ENCODE measurements around the gene MRGPRF. TPM values are rescaled to one million over a fixed set of nuclear protein-coding genes. Genes with fewer than 3 reads are reported as not detected.

The MRGPRF gene
- total RNA-seq, 3 donors from 2014 or later (not counting 1 experiment from before 2014, with no cell fraction given), result not detected

DNA sequence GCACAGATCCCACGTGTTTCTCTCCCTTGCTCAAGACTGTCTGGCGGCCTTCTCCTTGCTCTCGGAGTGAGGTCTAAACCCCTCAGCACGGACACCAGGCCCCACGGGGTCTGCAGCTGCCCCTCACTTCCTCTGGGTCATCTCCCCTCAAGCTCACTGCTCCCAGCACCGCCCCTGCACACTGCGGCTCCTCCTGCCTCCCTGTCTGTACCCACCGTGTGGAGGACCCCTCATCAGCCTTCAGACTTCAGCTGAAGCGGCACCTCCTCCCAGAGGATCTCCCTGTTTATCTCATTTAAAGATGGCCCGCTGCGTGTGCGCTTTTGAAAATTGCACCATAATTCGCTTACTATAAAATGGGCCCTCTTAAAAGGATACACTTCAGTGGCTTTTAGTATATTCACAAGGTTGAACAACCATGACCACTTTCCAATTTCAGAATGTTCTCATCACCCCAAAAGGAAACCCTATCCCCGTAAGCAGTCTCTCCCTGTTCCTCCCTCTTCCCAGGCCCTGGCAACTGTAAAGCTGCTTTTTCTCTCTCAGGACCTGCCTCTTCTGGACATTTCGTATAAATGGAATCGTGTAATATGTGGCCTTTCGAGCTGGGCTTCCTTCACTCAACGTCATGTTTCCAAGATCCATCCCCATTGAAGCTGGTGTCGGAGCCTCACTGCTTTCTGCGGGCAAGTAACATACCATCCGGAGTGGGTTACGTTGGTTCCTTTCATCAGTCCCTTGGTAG lies 21.2 kb upstream of the MRGPRF start:
- no peaks in the 10 kb centered on the region for H3K36me3 ChIP-seq (ENCODE audit: control insufficient read depth, insufficient read depth, low read length)
- Mint-ChIP-seq H3K4me3 (no peak overlapping the region), H3K36me3 (no peaks in the 10 kb centered on the region), H3K4me1 (no peaks in the 10 kb centered on the region), H3K9me3 (no peaks in the 10 kb centered on the region), H3K27me3 (ENCODE audit: low read depth in 2 of 2) (peaks cover 6 to 12% of the 10 kb centered on the region in 2 donors), H3K27ac (no peak overlapping the region)
- 88% methylated on average over 21 of the region's 22 CpGs for WGBS (ENCODE audit: insufficient coverage)
- TF ChIP-seq, protein P1, sequence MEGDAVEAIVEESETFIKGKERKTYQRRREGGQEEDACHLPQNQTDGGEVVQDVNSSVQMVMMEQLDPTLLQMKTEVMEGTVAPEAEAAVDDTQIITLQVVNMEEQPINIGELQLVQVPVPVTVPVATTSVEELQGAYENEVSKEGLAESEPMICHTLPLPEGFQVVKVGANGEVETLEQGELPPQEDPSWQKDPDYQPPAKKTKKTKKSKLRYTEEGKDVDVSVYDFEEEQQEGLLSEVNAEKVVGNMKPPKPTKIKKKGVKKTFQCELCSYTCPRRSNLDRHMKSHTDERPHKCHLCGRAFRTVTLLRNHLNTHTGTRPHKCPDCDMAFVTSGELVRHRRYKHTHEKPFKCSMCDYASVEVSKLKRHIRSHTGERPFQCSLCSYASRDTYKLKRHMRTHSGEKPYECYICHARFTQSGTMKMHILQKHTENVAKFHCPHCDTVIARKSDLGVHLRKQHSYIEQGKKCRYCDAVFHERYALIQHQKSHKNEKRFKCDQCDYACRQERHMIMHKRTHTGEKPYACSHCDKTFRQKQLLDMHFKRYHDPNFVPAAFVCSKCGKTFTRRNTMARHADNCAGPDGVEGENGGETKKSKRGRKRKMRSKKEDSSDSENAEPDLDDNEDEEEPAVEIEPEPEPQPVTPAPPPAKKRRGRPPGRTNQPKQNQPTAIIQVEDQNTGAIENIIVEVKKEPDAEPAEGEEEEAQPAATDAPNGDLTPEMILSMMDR (IDR thresholded peaks at IDR 0.05), result no peak
- H3K27ac ChIP-seq (ENCODE audit: low read length), result no peak overlapping the region
- H3K27me3 ChIP-seq (ENCODE audit: control insufficient read depth, insufficient read depth, low read length), result no peaks in the 10 kb centered on the region
- no peaks in the 10 kb centered on the region for H3K9me3 ChIP-seq (ENCODE audit: control insufficient read depth, insufficient read depth, low read length)
- intact Hi-C loops (cut with micrococcal nuclease), result no loop called here
- ATAC-seq (no peak), DNase-seq (no peak)
- H3K4me1 ChIP-seq (ENCODE audit: control insufficient read depth, insufficient read depth, low read length), result no peaks in the 10 kb centered on the region
- no peak overlapping the region for H3K4me3 ChIP-seq (ENCODE audit: low read length)

DNA sequence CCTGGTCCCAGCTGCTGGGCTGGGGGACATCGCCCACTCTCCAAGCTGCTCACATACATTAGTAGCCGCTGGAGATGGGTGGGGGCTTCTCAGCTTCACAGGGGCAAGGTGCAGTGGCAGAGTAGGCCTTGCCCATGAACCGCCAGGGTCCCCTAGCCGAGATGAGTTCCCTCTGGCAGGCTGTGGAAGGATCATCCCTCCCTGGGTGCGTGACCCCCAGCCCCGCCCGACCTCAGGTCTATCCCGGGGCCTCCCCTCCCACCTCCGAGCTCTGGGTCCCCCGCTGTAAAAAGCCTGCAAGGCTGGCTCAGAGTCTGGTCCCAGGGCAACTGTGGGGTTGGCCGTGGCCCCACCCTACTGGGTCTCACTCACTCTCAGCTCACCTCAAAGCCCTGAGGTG lies 20.4 kb upstream of the MRGPRF start:
- ATAC-seq, result no peak
- Histone ChIP-seq H3K9me3 (ENCODE audit: control insufficient read depth, insufficient read depth, low read length) (no peaks in the 10 kb centered on the region), H3K4me1 (ENCODE audit: control insufficient read depth, insufficient read depth, low read length) (no peaks in the 10 kb centered on the region), H3K27me3 (ENCODE audit: control insufficient read depth, insufficient read depth, low read length) (no peaks in the 10 kb centered on the region), H3K36me3 (ENCODE audit: control insufficient read depth, insufficient read depth, low read length) (no peaks in the 10 kb centered on the region), H3K4me3 (ENCODE audit: low read length) (no peak overlapping the region), H3K27ac (ENCODE audit: low read length) (no peak overlapping the region)
- H3K27me3 Mint-ChIP-seq (ENCODE audit: low read depth in 2 of 2), result peaks cover 6 to 12% of the 10 kb centered on the region in 2 donors
- WGBS (ENCODE audit: insufficient coverage), result 90% methylated on average over 11 of the region's 11 CpGs
- intact Hi-C loops (cut with micrococcal nuclease), result no loop called here
- no peak overlapping the region for H3K27ac Mint-ChIP-seq
- H3K9me3 Mint-ChIP-seq, result no peaks in the 10 kb centered on the region
- no peak overlapping the region for H3K4me3 Mint-ChIP-seq
- TF ChIP-seq, protein P1 (IDR thresholded peaks at IDR 0.05), result no peak
- H3K4me1 Mint-ChIP-seq, result no peaks in the 10 kb centered on the region
- DNase-seq, result no peak
- no peaks in the 10 kb centered on the region for H3K36me3 Mint-ChIP-seq

DNA sequence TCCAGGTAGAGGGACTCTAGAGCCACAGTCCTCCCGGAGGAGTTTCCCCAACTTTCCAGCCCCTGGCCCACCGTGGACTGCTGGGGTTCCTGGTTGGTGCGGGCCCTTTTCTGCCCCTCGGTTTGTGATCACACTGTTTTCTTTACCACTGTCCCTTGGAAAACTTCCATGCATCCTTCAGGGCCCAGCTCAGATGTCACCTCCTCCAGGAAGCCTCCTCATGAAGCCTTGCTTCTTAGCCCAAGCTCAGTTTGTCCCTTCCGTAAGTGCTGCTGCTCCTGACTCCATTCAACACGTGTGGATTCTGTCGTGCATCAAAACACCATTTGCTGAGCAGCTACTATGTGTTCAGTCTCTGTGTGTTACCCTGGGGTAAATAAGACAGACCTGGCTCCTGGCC lies 19.8 kb upstream of the MRGPRF start:
- DNase-seq (no peak), ATAC-seq (no peak)
- Mint-ChIP-seq H3K4me3 (no peak overlapping the region), H3K27ac (no peak overlapping the region), H3K27me3 (ENCODE audit: low read depth in 2 of 2) (peaks cover 6 to 12% of the 10 kb centered on the region in 2 donors), H3K4me1 (no peaks in the 10 kb centered on the region), H3K9me3 (no peaks in the 10 kb centered on the region), H3K36me3 (no peaks in the 10 kb centered on the region)
- 93% methylated on average over 7 of the region's 7 CpGs for WGBS (ENCODE audit: insufficient coverage)
- Histone ChIP-seq H3K9me3 (ENCODE audit: control insufficient read depth, insufficient read depth, low read length) (no peaks in the 10 kb centered on the region), H3K27me3 (ENCODE audit: control insufficient read depth, insufficient read depth, low read length) (no peaks in the 10 kb centered on the region), H3K4me1 (ENCODE audit: control insufficient read depth, insufficient read depth, low read length) (no peaks in the 10 kb centered on the region), H3K36me3 (ENCODE audit: control insufficient read depth, insufficient read depth, low read length) (no peaks in the 10 kb centered on the region), H3K4me3 (ENCODE audit: low read length) (no peak overlapping the region), H3K27ac (ENCODE audit: low read length) (no peak overlapping the region)
- intact Hi-C loops (cut with micrococcal nuclease), result no loop called here
- TF ChIP-seq, protein P1 (IDR thresholded peaks at IDR 0.05), result no peak

DNA sequence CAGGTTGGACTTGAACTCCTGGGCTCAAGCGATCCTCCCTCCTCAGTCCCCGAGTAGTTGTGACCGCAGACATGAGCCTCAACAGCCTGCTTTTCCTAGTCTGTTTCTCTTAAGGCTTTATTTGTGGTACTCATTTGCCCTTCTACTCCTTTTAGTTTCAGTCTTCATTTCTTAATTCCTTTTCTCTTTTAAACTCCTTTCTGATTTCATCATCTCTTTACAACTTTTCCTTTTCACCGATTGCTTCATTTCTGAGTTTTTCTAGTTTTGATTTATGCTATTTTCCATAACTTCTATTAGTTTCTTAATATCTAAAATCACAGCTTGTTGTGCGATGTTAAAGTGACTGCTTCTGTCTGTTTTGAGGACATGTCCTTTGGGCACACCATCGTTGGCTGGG lies 17.3 kb upstream of the MRGPRF start:
- Histone ChIP-seq H3K9me3 (ENCODE audit: control insufficient read depth, insufficient read depth, low read length) (no peaks in the 10 kb centered on the region), H3K36me3 (ENCODE audit: control insufficient read depth, insufficient read depth, low read length) (no peaks in the 10 kb centered on the region), H3K4me3 (ENCODE audit: low read length) (no peak overlapping the region), H3K27me3 (ENCODE audit: control insufficient read depth, insufficient read depth, low read length) (no peaks in the 10 kb centered on the region), H3K27ac (ENCODE audit: low read length) (no peak overlapping the region), H3K4me1 (ENCODE audit: control insufficient read depth, insufficient read depth, low read length) (no peaks in the 10 kb centered on the region)
- TF ChIP-seq, protein P1 (IDR thresholded peaks at IDR 0.05), result no peak
- Mint-ChIP-seq H3K4me3 (no peak overlapping the region), H3K27me3 (ENCODE audit: low read depth in 2 of 2) (peaks cover 6 to 12% of the 10 kb centered on the region in 2 donors), H3K9me3 (no peaks in the 10 kb centered on the region), H3K36me3 (no peaks in the 10 kb centered on the region), H3K27ac (no peak overlapping the region), H3K4me1 (no peaks in the 10 kb centered on the region)
- WGBS (ENCODE audit: insufficient coverage), result 85% methylated on average over 5 of the region's 6 CpGs
- ATAC-seq (no peak), DNase-seq (no peak)
- intact Hi-C loops (cut with micrococcal nuclease), result no loop called here
